ENCODE data around the gene RB1. TPM values are rescaled to one million over a fixed set of nuclear protein-coding genes. Genes with fewer than 3 reads are reported as not detected.
"Not testable (repeated sequence)": the region's sequence is repeated elsewhere in the genome, so short reads cannot be mapped to it uniquely, and the experiment has no call there.

Gene RB1
- polyA plus RNA-seq, 5 donors: 40.5 to 54.3 (median 52.7) TPM

GRCh38 chr13:48295271-48295670 is 8.3 kb upstream of the RB1 start:
- DNase-seq: no peak

DNA sequence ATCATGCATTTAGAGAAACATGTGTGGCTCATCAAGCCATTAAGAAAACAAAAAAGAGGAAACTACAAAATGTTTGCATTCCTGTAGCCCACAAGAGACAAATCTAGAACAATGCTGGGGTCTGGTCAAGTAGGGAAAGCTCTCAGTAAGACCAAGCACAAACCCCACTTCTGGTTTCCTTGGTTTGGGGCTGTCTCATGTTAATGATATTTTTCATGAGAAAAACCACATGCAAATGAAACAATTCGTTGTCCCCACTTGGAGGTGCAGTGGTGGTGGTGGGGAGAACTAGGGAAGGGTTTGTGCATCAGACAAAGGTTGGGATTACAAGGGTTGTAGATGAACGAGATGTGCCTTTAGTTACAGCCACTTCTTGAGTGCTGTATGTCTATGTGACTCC is 7.0 kb upstream of the RB1 start:
- no peak for DNase-seq

- DNase-seq: no peak
These were observed 6.3 kb upstream of the RB1 start for GRCh38 chr13:48297131-48297786.

DNA sequence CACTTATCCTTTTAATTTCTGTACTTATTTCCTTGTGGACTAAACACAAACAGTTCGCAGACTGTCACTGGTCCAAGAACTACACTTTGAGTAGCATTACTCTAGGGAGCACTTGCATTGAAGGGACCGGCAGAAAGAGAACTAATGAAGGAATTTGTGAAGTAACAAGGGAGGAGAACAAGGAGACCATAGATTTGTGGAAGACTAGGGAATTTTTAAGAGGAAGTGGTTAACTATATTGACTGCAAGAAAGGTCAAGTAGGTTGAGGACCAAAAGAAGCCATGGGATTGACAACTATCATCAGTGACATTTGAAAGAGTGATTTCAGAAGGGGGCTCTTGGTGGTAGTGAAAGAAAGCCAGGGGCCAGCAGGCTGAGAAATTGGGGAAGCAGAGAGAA is 4.0 kb upstream of the RB1 start:
- DNase-seq: no peak

DNA sequence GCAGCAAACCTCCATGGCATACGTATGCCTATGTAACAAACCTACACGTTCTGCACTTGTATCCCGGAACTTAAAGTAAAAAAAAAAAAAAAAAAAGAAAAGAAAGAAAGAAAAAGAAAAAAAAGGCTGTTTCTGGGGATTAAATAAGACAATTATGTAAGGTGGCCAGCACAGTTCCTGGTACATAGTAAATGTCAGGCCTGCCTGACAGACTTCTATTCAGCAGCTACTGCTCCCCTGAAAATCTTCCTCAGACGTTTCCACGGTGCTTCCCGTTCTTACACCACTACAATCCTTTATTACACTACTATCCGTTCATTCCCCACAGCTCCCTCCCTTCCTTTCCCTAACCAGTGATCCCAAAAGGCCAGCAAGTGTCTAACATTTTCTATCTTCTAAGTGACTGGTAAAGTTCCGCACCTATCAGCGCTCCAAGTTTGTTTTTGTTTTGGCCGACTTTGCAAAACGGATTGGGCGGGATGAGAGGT is 636 bp upstream of the RB1 start:
- DNase-seq: no peak

GRCh38 chr13:48304143-48304876 is 759 bp downstream of the RB1 start:
- DNase-seq: peak in 1 of 2 donors; percentile 55

- DNase-seq: no peak
These were observed 7.7 kb downstream of the RB1 start for GRCh38 chr13:48311223-48311622.

- DNase-seq: no peak
These were observed 12.6 kb downstream of the RB1 start for GRCh38 chr13:48315969-48316650.

- DNase-seq: no peak
These were observed 13.4 kb downstream of the RB1 start for GRCh38 chr13:48316826-48317510.

- DNase-seq: no peak
These were observed 14.2 kb downstream of the RB1 start for GRCh38 chr13:48317511-48318376.

DNA sequence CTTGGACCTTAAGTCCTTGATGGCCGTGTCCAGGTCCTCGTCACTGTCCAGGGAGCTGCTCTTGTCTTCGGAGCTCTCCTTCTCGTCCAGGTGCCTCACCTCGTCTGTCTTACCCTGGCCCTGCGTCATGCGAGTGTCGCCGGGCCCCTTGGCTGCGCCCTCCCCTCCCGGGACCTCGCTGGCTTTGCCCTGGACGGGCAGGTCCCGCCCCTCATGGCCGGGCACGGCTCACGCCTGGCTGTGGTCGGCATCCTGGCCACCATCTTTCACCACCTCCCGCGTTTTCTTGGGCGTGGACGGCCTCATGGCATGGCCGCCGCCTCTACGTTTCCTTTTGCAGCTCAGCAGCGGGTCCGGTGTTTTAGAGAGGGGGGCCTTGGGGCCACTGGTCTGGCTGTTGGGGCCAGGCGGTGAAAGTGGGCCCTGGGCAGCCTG is 14.8 kb downstream of the RB1 start:
- no peak for DNase-seq

DNA sequence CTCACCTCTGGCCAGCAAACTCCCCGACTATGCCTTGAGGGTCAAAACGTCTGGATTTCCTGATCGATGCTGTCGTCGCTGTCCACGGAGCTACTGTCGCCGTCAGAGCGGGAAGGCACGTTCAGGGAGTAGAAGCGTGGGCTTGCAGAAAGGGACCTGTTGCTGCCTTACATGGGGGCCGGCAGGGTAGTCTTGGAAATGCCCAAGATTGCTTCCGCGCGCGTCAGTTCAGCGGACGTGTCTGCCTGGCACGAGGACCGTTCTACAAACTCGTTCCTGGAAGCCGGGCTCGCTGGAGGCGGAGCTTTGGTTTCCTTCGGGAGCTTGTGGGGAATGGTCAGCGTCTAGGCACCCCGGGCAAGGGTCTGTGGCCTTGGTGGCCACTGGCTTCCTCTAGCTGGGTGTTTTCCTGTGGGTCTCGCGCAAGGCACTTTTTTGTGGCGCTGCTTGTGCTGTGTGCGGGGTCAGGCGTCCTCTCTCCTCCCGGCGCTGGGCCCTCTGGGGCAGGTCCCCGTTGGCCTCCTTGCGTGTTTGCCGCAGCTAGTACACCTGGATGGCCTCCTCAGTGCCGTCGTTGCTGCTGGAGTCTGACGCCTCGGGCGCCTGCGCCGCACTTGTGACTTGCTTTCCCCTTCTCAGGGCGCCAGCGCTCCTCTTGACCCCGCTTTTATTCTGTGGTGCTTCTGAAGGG is 15.4 kb downstream of the RB1 start:
- DNase-seq: no peak

DNA sequence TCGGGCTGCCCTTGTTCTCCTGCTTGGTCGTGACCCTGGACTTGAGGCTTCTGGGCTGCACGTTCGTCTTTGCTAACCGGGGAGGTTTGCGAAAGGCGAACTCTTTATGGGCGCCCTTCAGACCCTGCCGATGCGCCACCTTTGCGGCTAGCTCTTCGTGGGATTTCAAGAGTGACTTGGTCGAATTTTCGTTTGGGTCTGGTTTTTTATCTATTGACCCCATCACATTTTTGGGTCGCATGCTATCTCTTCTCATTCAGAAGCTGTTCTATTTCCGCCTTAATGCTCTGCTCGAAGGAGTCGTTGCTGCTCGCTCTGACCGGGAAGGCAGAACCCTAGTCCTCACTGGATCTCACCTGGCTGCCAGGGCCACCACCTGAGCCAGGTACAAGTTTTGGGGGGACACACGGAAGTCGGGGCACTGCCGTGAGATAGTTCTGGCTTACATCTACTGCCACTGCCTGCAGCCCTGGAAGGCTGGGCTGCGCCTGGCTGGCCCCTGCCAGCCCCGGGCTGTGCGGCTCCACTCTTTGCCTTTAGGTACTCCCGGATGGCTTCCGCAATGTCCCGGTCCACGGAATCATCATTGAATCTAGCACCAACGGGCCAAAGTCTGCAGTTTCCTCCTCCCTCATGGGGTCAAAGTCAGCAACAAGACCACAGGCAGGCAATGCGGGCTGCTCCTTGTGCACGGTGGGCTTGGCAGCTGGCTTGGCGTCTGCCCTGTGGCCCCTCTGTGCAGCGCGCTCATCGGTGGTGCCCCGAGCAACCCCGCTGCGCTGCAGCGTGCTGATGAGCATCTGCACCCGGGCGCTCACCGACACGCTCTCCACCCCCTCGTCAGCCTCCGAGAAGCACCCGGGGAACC is 16.2 kb downstream of the RB1 start:
- DNase-seq: no peak

DNA sequence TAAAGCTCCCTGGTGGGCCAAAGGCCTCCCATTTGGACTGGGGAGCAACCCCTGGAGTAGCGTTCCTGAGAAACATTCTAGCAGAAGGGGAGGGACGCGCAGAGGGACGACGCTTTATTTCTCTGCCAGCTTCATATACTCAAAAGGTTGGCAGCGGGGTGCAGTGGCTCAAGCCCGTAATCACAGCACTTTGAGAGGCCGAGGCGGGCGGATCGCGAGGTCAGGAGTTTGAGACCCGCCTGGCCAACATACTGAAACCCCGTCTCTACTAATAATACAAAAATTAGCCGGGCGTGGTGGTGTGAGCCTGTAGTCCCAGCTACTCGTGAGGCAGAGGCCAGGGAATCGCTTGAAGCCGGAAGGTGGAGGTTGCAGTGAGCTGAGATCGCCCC is 16.8 kb downstream of the RB1 start:
- no peak for DNase-seq

DNA sequence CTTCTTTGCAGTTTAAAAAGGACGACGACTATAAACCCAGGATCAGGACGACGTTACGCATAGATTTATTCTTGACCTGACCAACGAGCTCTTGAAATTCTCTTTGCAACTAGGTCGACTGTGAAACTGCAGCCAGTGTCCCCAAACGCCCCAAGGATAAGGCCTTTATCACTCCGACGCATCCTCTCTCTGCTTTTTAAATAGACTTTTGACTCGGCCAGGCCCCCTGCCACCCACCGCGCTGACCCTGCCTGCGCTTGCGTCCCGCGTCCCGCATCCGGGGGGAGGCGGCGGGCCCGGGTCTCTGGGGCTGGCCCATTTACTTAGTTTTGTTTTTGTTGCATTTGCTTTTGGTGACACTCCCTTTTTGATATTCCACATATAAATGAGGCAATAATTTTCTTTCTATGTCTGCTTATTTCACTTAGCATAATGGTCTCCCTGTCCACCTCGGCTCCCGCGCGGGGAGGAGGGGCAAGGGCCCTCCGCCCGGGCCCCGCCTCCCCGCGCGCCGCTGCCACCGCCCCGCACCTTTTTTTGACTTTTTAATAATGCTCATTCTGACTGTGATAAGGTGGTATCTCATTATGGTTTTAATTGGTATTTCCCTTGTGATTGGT is 17.4 kb downstream of the RB1 start:
- no peak for DNase-seq

DNA sequence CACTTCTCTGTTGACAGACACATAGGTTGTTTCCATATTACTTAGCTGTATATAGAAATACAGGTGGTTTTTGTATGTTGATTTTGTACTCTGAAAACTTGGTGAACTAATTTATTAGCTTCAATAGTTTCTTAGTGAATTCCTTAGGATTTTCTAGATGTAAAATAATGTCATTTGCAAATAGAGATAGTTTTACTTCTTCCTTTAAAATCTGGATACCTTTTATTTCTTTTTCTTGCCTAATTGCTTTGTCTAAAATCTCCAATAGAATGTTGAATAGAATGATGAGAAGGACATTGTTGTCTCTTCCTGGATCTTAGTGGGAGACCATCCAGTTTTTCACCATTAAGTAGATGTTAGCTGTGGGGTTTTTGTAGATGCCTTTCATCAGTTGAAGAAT is 18.7 kb downstream of the RB1 start:
- DNase-seq: no peak

- DNase-seq: no peak
These were observed 30.4 kb downstream of the RB1 start for GRCh38 chr13:48333976-48334375.

- DNase-seq: no peak
These were observed 31.1 kb downstream of the RB1 start for GRCh38 chr13:48334534-48335127.

GRCh38 chr13:48339198-48339597 is 35.6 kb downstream of the RB1 start:
- not testable (repeated sequence) for DNase-seq
